Astrocyte of the spinal cord (primary cell): ENCODE results near the gene IMMT.

ENCODE experiments used
- DNase-seq: peaks from one replicate; pipeline ENCODE4 v3.0.0; 2011; ENCODE audit warnings: low read depth, low spot score
- H3K4me3 ChIP-seq: 2 replicates; pipeline ENCODE4 v1.5.1; 2011; ENCODE audit warnings: low read depth, mild to moderate bottlenecking, low read length, moderate library complexity
- CTCF ChIP-seq: IDR thresholded peaks from 2 replicates; pipeline ENCODE4 v1.5.1; 2012; ENCODE audit warnings: low read depth, mild to moderate bottlenecking, low read length, inconsistent platforms
- in situ Hi-C: cut with HindIII; loops from 2 replicates; pipeline ENCODE4 v1.10.0; 2017; ENCODE audit warnings: low sequenced_read_pairs

Gene IMMT

GRCh38 chr2:86123328-86123925 lies 71.8 kb downstream of the IMMT start:
- no peak overlapping the region for H3K4me3 ChIP-seq
- in situ Hi-C loops: no loop called here
- TF ChIP-seq CTCF: no peak
- no peak for DNase-seq

GRCh38 chr2:86118130-86118529 lies 77.1 kb downstream of the IMMT start:
- no peak for TF ChIP-seq CTCF
- in situ Hi-C loops: no loop called here
- no peak overlapping the region for H3K4me3 ChIP-seq
- no peak for DNase-seq

GRCh38 chr2:86107031-86107430 lies 88.2 kb downstream of the IMMT start:
- peak overlapping the region; percentile 92 for H3K4me3 ChIP-seq
- no peak for DNase-seq
- in situ Hi-C loops: no loop called here
- no peak for TF ChIP-seq CTCF

- TF ChIP-seq CTCF: no peak
Measured at GRCh38 chr2:86105969-86106945, 89.0 kb downstream of the IMMT start, which contains the start of gene PTCD3. TSS of gene PTCD3 (plus strand) at chr2:86106235. CDS start at chr2:86106248, 13 bp downstream.

GRCh38 chr2:86105252-86105968 lies 89.9 kb downstream of the IMMT start, which contains the start of gene POLR1A:
TSS of gene POLR1A (minus strand) at chr2:86105886. CDS start at chr2:86105776, 110 bp downstream.
- TF ChIP-seq CTCF: peak; percentile 17
- H3K4me3 ChIP-seq: peak within 1 kb of the TSS; percentile 92
- peak; percentile 97 for DNase-seq
- in situ Hi-C loops: no loop called here

More at GRCh38 chr2:86105969-86106945, 89.0 kb downstream of the IMMT start, which contains the start of gene PTCD3:
- in situ Hi-C loops: no loop called here
- peak; percentile 98 for DNase-seq
- H3K4me3 ChIP-seq: peak within 1 kb of the TSS; percentile 92

- H3K4me3 ChIP-seq: no peak overlapping the region
- DNase-seq: no peak
- in situ Hi-C loops: no loop called here
- no peak for TF ChIP-seq CTCF
Measured at GRCh38 chr2:86102157-86102556, 93.1 kb downstream of the IMMT start.
